CD4-positive, alpha-beta T cell treated with Interleukin-2 at 100 ng/mL for 4 hours (primary cell): ENCODE data around the gene C1orf74.

Experiments
- DNase-seq: peaks from one replicate; pipeline ENCODE4 v3.0.0-alpha.2; 2020; ENCODE audit warnings: low spot score

The C1orf74 gene

GRCh38 chr1:209746451-209747165 is 37.8 kb downstream of the C1orf74 start:
- no peak for DNase-seq

GRCh38 chr1:209743145-209743482 is 41.2 kb downstream of the C1orf74 start:
- no peak for DNase-seq

- DNase-seq = no peak
Observed at GRCh38 chr1:209742409-209743144, 41.8 kb downstream of the C1orf74 start.

- DNase-seq = no peak
Observed at GRCh38 chr1:209741889-209742288, 42.5 kb downstream of the C1orf74 start.

GRCh38 chr1:209741193-209741592 is 43.2 kb downstream of the C1orf74 start:
- no peak for DNase-seq

- no peak for DNase-seq
Observed at GRCh38 chr1:209738270-209738669, 46.1 kb downstream of the C1orf74 start.

GRCh38 chr1:209737118-209737505 is 47.2 kb downstream of the C1orf74 start:
- no peak for DNase-seq

GRCh38 chr1:209736490-209737117 is 47.8 kb downstream of the C1orf74 start:
- DNase-seq = no peak

- DNase-seq = no peak
Observed at GRCh38 chr1:209733409-209734192, 50.8 kb downstream of the C1orf74 start.

- DNase-seq = no peak
Observed at GRCh38 chr1:209732725-209733124, 51.6 kb downstream of the C1orf74 start.

- DNase-seq = no peak
Observed at GRCh38 chr1:209729436-209729835, 54.9 kb downstream of the C1orf74 start.
